Subcutaneous abdominal adipose tissue (tissue), 5 donors: ENCODE results near the gene FLACC1.
"Not testable (repeated sequence)": the region's sequence is repeated elsewhere in the genome, so short reads cannot be mapped to it uniquely, and the experiment has no call there.

Experiments used
- H3K27ac ChIP-seq: one replicate; pipeline ENCODE4 v1.7.0; 2013; ENCODE audit warnings: low read depth, mild to moderate bottlenecking, inconsistent platforms, low read length, moderate library complexity
- H3K27me3 ChIP-seq, 5 donors: one replicate each; pipeline ENCODE4 v1.7.0; 2013; ENCODE audit warnings: low read length in 5 of 5, inconsistent platforms in 1 of 5; ENCODE audit not compliant: control insufficient read depth in 5 of 5, insufficient read depth in 4 of 5
- H3K36me3 ChIP-seq, 5 donors: one replicate each; pipeline ENCODE4 v1.7.0; 2013; ENCODE audit warnings: low read length in 5 of 5; ENCODE audit not compliant: control insufficient read depth in 5 of 5, insufficient read depth in 5 of 5
- H3K4me1 ChIP-seq, 5 donors: one replicate each; pipeline ENCODE4 v1.7.0; 2013; ENCODE audit warnings: low read length in 5 of 5, mild to moderate bottlenecking in 3 of 5, moderate library complexity in 1 of 5; ENCODE audit not compliant: control insufficient read depth in 5 of 5, insufficient read depth in 5 of 5
- H3K4me3 ChIP-seq, 5 donors: one replicate each; pipeline ENCODE4 v1.7.0; 2013; ENCODE audit warnings: low read length in 5 of 5, low read depth in 1 of 5
- H3K9ac ChIP-seq, 5 donors: one replicate each; pipeline ENCODE4 v1.7.0; 2013; ENCODE audit warnings: low read length in 5 of 5, mild to moderate bottlenecking in 4 of 5, moderate library complexity in 3 of 5
- H3K9me3 ChIP-seq, 5 donors: one replicate each; pipeline ENCODE4 v1.7.0; 2013; ENCODE audit warnings: low read length in 5 of 5; ENCODE audit not compliant: control insufficient read depth in 5 of 5
- donor health status: healthy.
- donor health status: healthy.
- donor health status: healthy.
- donor health status: healthy.
- donor health status: healthy.

The FLACC1 gene

DNA sequence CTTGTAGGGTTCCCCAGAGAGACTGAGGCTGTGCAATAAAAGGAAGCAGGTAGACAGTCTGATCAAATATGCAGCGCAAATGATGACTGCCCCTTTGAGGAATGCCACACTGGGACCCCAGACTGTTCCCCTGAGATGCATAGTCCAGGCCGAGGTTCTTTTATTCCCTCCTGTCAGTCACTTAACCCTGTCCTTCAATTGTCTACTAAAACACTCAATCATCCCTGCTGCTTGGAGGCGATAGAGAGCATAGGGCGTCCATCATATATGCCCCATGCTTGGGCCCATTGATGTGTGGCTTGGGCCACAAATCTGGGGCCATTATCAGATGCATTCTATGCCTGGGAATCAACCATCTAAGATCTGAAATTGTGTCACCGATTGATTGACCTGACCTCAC lies 112.3 kb downstream of the FLACC1 start:
- Histone ChIP-seq H3K4me1 (peaks cover 3 to 24% (median 19%) of the 10 kb centered on the region in 5 donors), H3K9me3 (no peaks in the 10 kb centered on the region), H3K27me3 (no peaks in the 10 kb centered on the region), H3K36me3 (no peaks in the 10 kb centered on the region), H3K4me3 (no peak overlapping the region), H3K9ac (no peak overlapping the region), H3K27ac (no peak overlapping the region)

GRCh38 chr2:201242571-201243277 lies 114.4 kb downstream of the FLACC1 start:
- H3K9ac ChIP-seq: no peak overlapping the region
- peaks cover 3 to 32% (median 27%) of the 10 kb centered on the region in 5 donors for H3K4me1 ChIP-seq
- H3K9me3 ChIP-seq: no peaks in the 10 kb centered on the region
- H3K27me3 ChIP-seq: no peaks in the 10 kb centered on the region
- H3K27ac ChIP-seq: no peak overlapping the region
- H3K4me3 ChIP-seq: no peak overlapping the region
- H3K36me3 ChIP-seq: no peaks in the 10 kb centered on the region

GRCh38 chr2:201239167-201239935 lies 117.8 kb downstream of the FLACC1 start:
- peaks cover 2 to 39% (median 35%) of the 10 kb centered on the region in 5 donors for H3K4me1 ChIP-seq
- H3K36me3 ChIP-seq, H3K9me3 ChIP-seq, H3K27me3 ChIP-seq: not testable (repeated sequence)
- H3K9ac ChIP-seq: peak overlapping the region; percentile 7 to 60 (median 56)
- peak overlapping the region; percentile 73 for H3K27ac ChIP-seq
- H3K4me3 ChIP-seq: peak overlapping the region in 3 of 5 donors; percentile 32 to 48 (median 44)
